ENCODE data around the gene TADA1.

DNA sequence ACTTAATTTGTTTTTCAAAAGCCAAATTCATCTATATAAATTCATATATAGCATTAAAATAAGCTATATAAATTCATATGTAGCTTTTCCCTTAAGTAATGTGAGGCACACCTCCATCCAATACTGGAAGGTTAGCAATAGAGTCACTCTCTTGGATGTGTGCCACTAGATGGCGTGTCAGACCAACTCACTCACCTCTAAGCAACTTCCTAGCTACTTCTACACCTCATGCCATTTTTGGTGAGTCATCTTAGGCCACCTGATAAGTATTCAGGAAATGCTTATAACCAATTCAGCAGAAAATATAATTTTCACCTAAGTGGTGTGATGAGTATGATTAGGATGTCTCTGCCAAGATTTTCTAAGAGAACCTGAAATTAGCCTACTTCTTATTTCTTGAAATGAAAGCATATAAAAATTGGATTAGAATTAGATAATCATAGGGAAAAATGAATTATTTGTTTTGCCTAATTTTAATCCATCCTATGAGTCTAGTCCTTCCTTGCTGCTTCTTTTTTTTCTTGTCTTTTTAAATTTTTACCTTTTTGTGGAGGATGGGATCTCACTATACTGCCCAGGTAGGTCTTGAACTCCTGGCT is 34.4 kb upstream of the TADA1 start:
- TF ChIP-seq, protein P1, sequence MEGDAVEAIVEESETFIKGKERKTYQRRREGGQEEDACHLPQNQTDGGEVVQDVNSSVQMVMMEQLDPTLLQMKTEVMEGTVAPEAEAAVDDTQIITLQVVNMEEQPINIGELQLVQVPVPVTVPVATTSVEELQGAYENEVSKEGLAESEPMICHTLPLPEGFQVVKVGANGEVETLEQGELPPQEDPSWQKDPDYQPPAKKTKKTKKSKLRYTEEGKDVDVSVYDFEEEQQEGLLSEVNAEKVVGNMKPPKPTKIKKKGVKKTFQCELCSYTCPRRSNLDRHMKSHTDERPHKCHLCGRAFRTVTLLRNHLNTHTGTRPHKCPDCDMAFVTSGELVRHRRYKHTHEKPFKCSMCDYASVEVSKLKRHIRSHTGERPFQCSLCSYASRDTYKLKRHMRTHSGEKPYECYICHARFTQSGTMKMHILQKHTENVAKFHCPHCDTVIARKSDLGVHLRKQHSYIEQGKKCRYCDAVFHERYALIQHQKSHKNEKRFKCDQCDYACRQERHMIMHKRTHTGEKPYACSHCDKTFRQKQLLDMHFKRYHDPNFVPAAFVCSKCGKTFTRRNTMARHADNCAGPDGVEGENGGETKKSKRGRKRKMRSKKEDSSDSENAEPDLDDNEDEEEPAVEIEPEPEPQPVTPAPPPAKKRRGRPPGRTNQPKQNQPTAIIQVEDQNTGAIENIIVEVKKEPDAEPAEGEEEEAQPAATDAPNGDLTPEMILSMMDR (conservative IDR thresholded peaks at IDR 0.05 in 1 of 2, IDR thresholded peaks at IDR 0.05 in 1 of 2; ENCODE audit: low read depth in 1 of 2, low read length in 2 of 2): peak; percentile 40 to 63
- no peak for TF ChIP-seq EZH2 (IDR thresholded peaks at IDR 0.05; ENCODE audit: low read length, missing control alignments)

All from fibroblast of lung (primary cell).